ENCODE measurements around the gene PGBD5. TPM values are rescaled to one million over a fixed set of nuclear protein-coding genes. Genes with fewer than 3 reads are reported as not detected.
"Not testable (repeated sequence)": the region's sequence is repeated elsewhere in the genome, so short reads cannot be mapped to it uniquely, and the experiment has no call there.

PGBD5 gene
- total RNA-seq (2.4 and 4.5 TPM in 2 replicates), polyA plus RNA-seq (0.82 and 0.90 TPM in 2 replicates)

- Histone ChIP-seq H3K4me2 (peak within 1 kb of the TSS; percentile 88), H4K20me1 (ENCODE audit: insufficient read depth, poor library complexity, severe bottlenecking) (no peaks in the 10 kb centered on the region), H3K27me3 (peaks cover 70% of the 10 kb centered on the region), H3K4me3 (peak within 1 kb of the TSS; percentile 87), H3K9me3 (ENCODE audit: low read depth) (no peaks in the 10 kb centered on the region), H3K79me2 (no peaks in the 10 kb centered on the region), H2AFZ (no peak within 1 kb of the TSS), H3K9me2 (replicated peaks; ENCODE audit: insufficient read depth) (no peaks in the 10 kb centered on the region), H3K36me3 (replicated peaks; ENCODE audit: insufficient read depth, low read depth) (no peaks in the 10 kb centered on the region), H3K27ac (no peak within 1 kb of the TSS), H3K4me1 (ENCODE audit: insufficient read depth) (peaks cover 11% of the 10 kb centered on the region)
- 3% methylated on average over 30 of the region's 93 CpGs for WGBS (ENCODE audit: low lambda C conversion rate, missing lambda C conversion rate)
- TF ChIP-seq EZH2phosphoT487 (IDR thresholded peaks at IDR 0.05; ENCODE audit: low read depth, severe bottlenecking, unreplicated experiment), result no peak
- TF ChIP-seq EZH2 (IDR thresholded peaks at IDR 0.05; ENCODE audit: borderline replicate concordance), result no peak
- no peak for TF ChIP-seq CTCF (IDR thresholded peaks at IDR 0.05; ENCODE audit: poor library complexity)
- DNase-seq (ENCODE audit: low spot score), result peak; percentile 91
These were observed at the start of gene PGBD5 for GRCh38 chr1:230426246-230427093. TSS of gene PGBD5 (minus strand) at chr1:230426332. CDS start at chr1:230425928, 404 bp downstream.

- DNase-seq (ENCODE audit: low spot score); H3K79me2 ChIP-seq; H2AFZ ChIP-seq; H3K27me3 ChIP-seq; H3K36me3 ChIP-seq (replicated peaks; ENCODE audit: insufficient read depth, low read depth); H3K4me3 ChIP-seq; H3K9me3 ChIP-seq (ENCODE audit: low read depth); H3K27ac ChIP-seq; H3K9me2 ChIP-seq (replicated peaks; ENCODE audit: insufficient read depth); H3K4me1 ChIP-seq (ENCODE audit: insufficient read depth); H3K4me2 ChIP-seq; H4K20me1 ChIP-seq (ENCODE audit: insufficient read depth, poor library complexity, severe bottlenecking): not testable (repeated sequence)
- 90% methylated on average over 5 of the region's 5 CpGs for WGBS (ENCODE audit: low lambda C conversion rate, missing lambda C conversion rate)
These were observed 48.8 kb upstream of the PGBD5 start for GRCh38 chr1:230474924-230475323.

- H2AFZ ChIP-seq; H3K9me2 ChIP-seq (replicated peaks; ENCODE audit: insufficient read depth); H3K4me2 ChIP-seq; H3K4me3 ChIP-seq; H3K27me3 ChIP-seq; H3K79me2 ChIP-seq; H3K4me1 ChIP-seq (ENCODE audit: insufficient read depth); DNase-seq (ENCODE audit: low spot score); H3K36me3 ChIP-seq (replicated peaks; ENCODE audit: insufficient read depth, low read depth); H3K27ac ChIP-seq; H4K20me1 ChIP-seq (ENCODE audit: insufficient read depth, poor library complexity, severe bottlenecking); H3K9me3 ChIP-seq (ENCODE audit: low read depth): not testable (repeated sequence)
- 100% methylated on average over 1 of the region's 1 CpG for WGBS (ENCODE audit: low lambda C conversion rate, missing lambda C conversion rate)
These were observed 44.6 kb upstream of the PGBD5 start for GRCh38 chr1:230470750-230471149.

GRCh38 chr1:230469271-230469670 lies 43.1 kb upstream of the PGBD5 start:
- DNase-seq (ENCODE audit: low spot score), result no peak
- Histone ChIP-seq H3K4me1 (ENCODE audit: insufficient read depth) (no peaks in the 10 kb centered on the region), H3K4me3 (no peak overlapping the region), H3K79me2 (no peaks in the 10 kb centered on the region), H2AFZ (no peak overlapping the region), H3K36me3 (replicated peaks; ENCODE audit: insufficient read depth, low read depth) (no peaks in the 10 kb centered on the region), H3K4me2 (no peak overlapping the region), H3K9me2 (replicated peaks; ENCODE audit: insufficient read depth) (no peaks in the 10 kb centered on the region), H3K9me3 (ENCODE audit: low read depth) (no peaks in the 10 kb centered on the region), H3K27ac (no peak overlapping the region), H4K20me1 (ENCODE audit: insufficient read depth, poor library complexity, severe bottlenecking) (no peaks in the 10 kb centered on the region), H3K27me3 (no peaks in the 10 kb centered on the region)
- TF ChIP-seq EZH2phosphoT487 (IDR thresholded peaks at IDR 0.05; ENCODE audit: low read depth, severe bottlenecking, unreplicated experiment), result no peak

GRCh38 chr1:230465691-230466090 lies 39.6 kb upstream of the PGBD5 start:
- Histone ChIP-seq H3K9me2 (replicated peaks; ENCODE audit: insufficient read depth) (no peaks in the 10 kb centered on the region), H3K27me3 (no peaks in the 10 kb centered on the region), H2AFZ (no peak overlapping the region), H4K20me1 (ENCODE audit: insufficient read depth, poor library complexity, severe bottlenecking) (no peaks in the 10 kb centered on the region), H3K4me1 (ENCODE audit: insufficient read depth) (no peaks in the 10 kb centered on the region), H3K4me3 (no peak overlapping the region), H3K4me2 (no peak overlapping the region), H3K36me3 (replicated peaks; ENCODE audit: insufficient read depth, low read depth) (no peaks in the 10 kb centered on the region), H3K9me3 (ENCODE audit: low read depth) (no peaks in the 10 kb centered on the region), H3K79me2 (no peaks in the 10 kb centered on the region), H3K27ac (no peak overlapping the region)
- WGBS (ENCODE audit: low lambda C conversion rate, missing lambda C conversion rate), result 85% methylated on average over 1 of the region's 1 CpG
- DNase-seq (ENCODE audit: low spot score), result no peak
- TF ChIP-seq EZH2phosphoT487 (IDR thresholded peaks at IDR 0.05; ENCODE audit: low read depth, severe bottlenecking, unreplicated experiment) (no peak), CTCF (IDR thresholded peaks at IDR 0.05; ENCODE audit: poor library complexity) (no peak), EZH2 (IDR thresholded peaks at IDR 0.05; ENCODE audit: borderline replicate concordance) (no peak)
